Measurements from ENCODE around the gene LIPC.

LIPC gene

GRCh38 chr15:58416963-58417362 is 14.8 kb upstream of the LIPC start:
- Mint-ChIP-seq H3K27ac (no peak overlapping the region), H3K9me3 (no peaks in the 10 kb centered on the region), H3K4me1 (ENCODE audit: low read depth) (peaks cover 16% of the 10 kb centered on the region), H3K4me3 (no peak overlapping the region), H3K27me3 (no peaks in the 10 kb centered on the region), H3K36me3 (ENCODE audit: low read depth) (no peaks in the 10 kb centered on the region)
- no peak for DNase-seq

GRCh38 chr15:58418135-58418534 is 13.7 kb upstream of the LIPC start:
- DNase-seq = no peak
- Mint-ChIP-seq H3K36me3 (ENCODE audit: low read depth) (no peaks in the 10 kb centered on the region), H3K9me3 (no peaks in the 10 kb centered on the region), H3K27me3 (no peaks in the 10 kb centered on the region), H3K4me3 (no peak overlapping the region), H3K4me1 (ENCODE audit: low read depth) (peaks cover 16% of the 10 kb centered on the region), H3K27ac (no peak overlapping the region)

- H3K9me3 Mint-ChIP-seq = no peaks in the 10 kb centered on the region
- no peaks in the 10 kb centered on the region for H3K27me3 Mint-ChIP-seq
- H3K4me1 Mint-ChIP-seq (ENCODE audit: low read depth) = peaks cover 16% of the 10 kb centered on the region
- no peak for DNase-seq
- H3K4me3 Mint-ChIP-seq = no peak overlapping the region
- H3K36me3 Mint-ChIP-seq (ENCODE audit: low read depth) = no peaks in the 10 kb centered on the region
- peak overlapping the region; percentile 47 for H3K27ac Mint-ChIP-seq
Measured at GRCh38 chr15:58419803-58420524, 11.8 kb upstream of the LIPC start.

- H3K9me3 Mint-ChIP-seq = no peaks in the 10 kb centered on the region
- no peak overlapping the region for H3K4me3 Mint-ChIP-seq
- H3K4me1 Mint-ChIP-seq (ENCODE audit: low read depth) = peaks cover 16% of the 10 kb centered on the region
- DNase-seq = no peak
- H3K27ac Mint-ChIP-seq = peak overlapping the region; percentile 47
- no peaks in the 10 kb centered on the region for H3K36me3 Mint-ChIP-seq (ENCODE audit: low read depth)
- no peaks in the 10 kb centered on the region for H3K27me3 Mint-ChIP-seq
Measured at GRCh38 chr15:58420579-58421043, 11.2 kb upstream of the LIPC start.

GRCh38 chr15:58423205-58423604 is 8.6 kb upstream of the LIPC start:
- no peak overlapping the region for H3K27ac Mint-ChIP-seq
- H3K9me3 Mint-ChIP-seq = no peaks in the 10 kb centered on the region
- H3K27me3 Mint-ChIP-seq = no peaks in the 10 kb centered on the region
- H3K4me1 Mint-ChIP-seq (ENCODE audit: low read depth) = peaks cover 16% of the 10 kb centered on the region
- H3K36me3 Mint-ChIP-seq (ENCODE audit: low read depth) = no peaks in the 10 kb centered on the region
- no peak overlapping the region for H3K4me3 Mint-ChIP-seq
- no peak for DNase-seq

GRCh38 chr15:58423831-58424608 is 7.8 kb upstream of the LIPC start:
- H3K4me3 Mint-ChIP-seq = no peak overlapping the region
- peaks cover 16% of the 10 kb centered on the region for H3K4me1 Mint-ChIP-seq (ENCODE audit: low read depth)
- no peaks in the 10 kb centered on the region for H3K27me3 Mint-ChIP-seq
- DNase-seq = no peak
- H3K9me3 Mint-ChIP-seq = no peaks in the 10 kb centered on the region
- H3K27ac Mint-ChIP-seq = no peak overlapping the region
- H3K36me3 Mint-ChIP-seq (ENCODE audit: low read depth) = no peaks in the 10 kb centered on the region

GRCh38 chr15:58424722-58425121 is 7.1 kb upstream of the LIPC start:
- no peak overlapping the region for H3K27ac Mint-ChIP-seq
- DNase-seq = no peak
- H3K27me3 Mint-ChIP-seq = no peaks in the 10 kb centered on the region
- H3K9me3 Mint-ChIP-seq = no peaks in the 10 kb centered on the region
- peaks cover 16% of the 10 kb centered on the region for H3K4me1 Mint-ChIP-seq (ENCODE audit: low read depth)
- H3K36me3 Mint-ChIP-seq (ENCODE audit: low read depth) = no peaks in the 10 kb centered on the region
- no peak overlapping the region for H3K4me3 Mint-ChIP-seq

- DNase-seq = no peak
- no peaks in the 10 kb centered on the region for H3K27me3 Mint-ChIP-seq
- H3K36me3 Mint-ChIP-seq (ENCODE audit: low read depth) = no peaks in the 10 kb centered on the region
- H3K4me3 Mint-ChIP-seq = no peak overlapping the region
- H3K9me3 Mint-ChIP-seq = no peaks in the 10 kb centered on the region
- H3K27ac Mint-ChIP-seq = no peak overlapping the region
- peaks cover 12% of the 10 kb centered on the region for H3K4me1 Mint-ChIP-seq (ENCODE audit: low read depth)
Measured at GRCh38 chr15:58425185-58425584, 6.6 kb upstream of the LIPC start.

- Mint-ChIP-seq H3K4me1 (ENCODE audit: low read depth) (peaks cover 6% of the 10 kb centered on the region), H3K36me3 (ENCODE audit: low read depth) (no peaks in the 10 kb centered on the region), H3K4me3 (no peak overlapping the region), H3K27ac (no peak overlapping the region), H3K27me3 (no peaks in the 10 kb centered on the region), H3K9me3 (no peaks in the 10 kb centered on the region)
- DNase-seq = no peak
Measured at GRCh38 chr15:58425834-58426233, 6.0 kb upstream of the LIPC start.

- peaks cover 2% of the 10 kb centered on the region for H3K4me1 Mint-ChIP-seq (ENCODE audit: low read depth)
- DNase-seq = no peak
- no peaks in the 10 kb centered on the region for H3K27me3 Mint-ChIP-seq
- no peak overlapping the region for H3K4me3 Mint-ChIP-seq
- no peaks in the 10 kb centered on the region for H3K36me3 Mint-ChIP-seq (ENCODE audit: low read depth)
- no peaks in the 10 kb centered on the region for H3K9me3 Mint-ChIP-seq
- no peak overlapping the region for H3K27ac Mint-ChIP-seq
Measured at GRCh38 chr15:58426501-58426900, 5.3 kb upstream of the LIPC start.

- Mint-ChIP-seq H3K36me3 (ENCODE audit: low read depth) (no peaks in the 10 kb centered on the region), H3K27me3 (no peaks in the 10 kb centered on the region), H3K4me3 (no peak overlapping the region), H3K27ac (no peak overlapping the region), H3K4me1 (ENCODE audit: low read depth) (no peaks in the 10 kb centered on the region), H3K9me3 (no peaks in the 10 kb centered on the region)
- no peak for DNase-seq
Measured at GRCh38 chr15:58427987-58428386, 3.8 kb upstream of the LIPC start.

GRCh38 chr15:58430224-58430787 is 1.5 kb upstream of the LIPC start:
- Mint-ChIP-seq H3K9me3 (no peaks in the 10 kb centered on the region), H3K27ac (no peak overlapping the region), H3K4me3 (no peak overlapping the region), H3K36me3 (ENCODE audit: low read depth) (no peaks in the 10 kb centered on the region), H3K4me1 (ENCODE audit: low read depth) (no peaks in the 10 kb centered on the region), H3K27me3 (no peaks in the 10 kb centered on the region)
- DNase-seq = no peak

- no peak overlapping the region for H3K4me3 Mint-ChIP-seq
- H3K36me3 Mint-ChIP-seq (ENCODE audit: low read depth) = no peaks in the 10 kb centered on the region
- no peaks in the 10 kb centered on the region for H3K27me3 Mint-ChIP-seq
- H3K4me1 Mint-ChIP-seq (ENCODE audit: low read depth) = no peaks in the 10 kb centered on the region
- no peak overlapping the region for H3K27ac Mint-ChIP-seq
- no peak for DNase-seq
- H3K9me3 Mint-ChIP-seq = no peaks in the 10 kb centered on the region
Measured at GRCh38 chr15:58432401-58432800, 610 bp downstream of the LIPC start.

GRCh38 chr15:58433597-58434333 is 2.0 kb downstream of the LIPC start:
- Mint-ChIP-seq H3K4me1 (ENCODE audit: low read depth) (no peaks in the 10 kb centered on the region), H3K36me3 (ENCODE audit: low read depth) (no peaks in the 10 kb centered on the region), H3K27ac (no peak overlapping the region), H3K27me3 (no peaks in the 10 kb centered on the region), H3K4me3 (no peak overlapping the region), H3K9me3 (no peaks in the 10 kb centered on the region)
- no peak for DNase-seq
